ENCODE results near the gene OR4E1.
"Not testable (repeated sequence)": the region's sequence is repeated elsewhere in the genome, so short reads cannot be mapped to it uniquely, and the experiment has no call there.

Gene OR4E1

GRCh38 chr14:21652209-21652808 lies 21.3 kb downstream of the OR4E1 start:
- no peak for DNase-seq

GRCh38 chr14:21647380-21647779 lies 26.2 kb downstream of the OR4E1 start:
- DNase-seq, result no peak

- no peak for DNase-seq
Observed at GRCh38 chr14:21643407-21643806, 30.2 kb downstream of the OR4E1 start.

- no peak for DNase-seq
Observed at GRCh38 chr14:21642683-21643082, 30.9 kb downstream of the OR4E1 start.

GRCh38 chr14:21634840-21635239 lies 38.8 kb downstream of the OR4E1 start, which contains the start of gene OR10G2:
Gene OR10G2, minus strand, starts transcription at chr14:21634940. Its CDS starts 98 bp downstream, at chr14:21634842.
- DNase-seq, result no peak

DNA sequence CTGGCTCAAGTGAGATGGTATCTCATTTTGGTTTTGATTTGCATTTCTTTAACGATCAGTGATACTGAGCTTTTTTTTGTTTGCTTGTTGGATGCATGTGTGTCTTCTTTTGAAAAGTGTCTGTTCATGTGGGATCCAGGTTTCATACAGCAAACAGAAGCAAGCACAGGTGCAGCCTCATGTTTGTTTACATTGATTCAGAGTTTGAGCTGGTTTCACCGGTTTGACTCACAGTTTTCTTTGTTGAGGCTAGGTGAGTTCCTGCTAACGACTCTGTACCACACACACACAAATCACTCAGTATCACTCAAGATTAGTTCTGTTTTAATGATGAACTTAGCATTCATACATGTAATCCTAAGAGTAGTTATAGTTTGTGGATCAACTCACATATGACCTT lies 42.5 kb downstream of the OR4E1 start:
- DNase-seq, result no peak

- not testable (repeated sequence) for DNase-seq
Observed at GRCh38 chr14:21630503-21630902, 43.1 kb downstream of the OR4E1 start.

DNA sequence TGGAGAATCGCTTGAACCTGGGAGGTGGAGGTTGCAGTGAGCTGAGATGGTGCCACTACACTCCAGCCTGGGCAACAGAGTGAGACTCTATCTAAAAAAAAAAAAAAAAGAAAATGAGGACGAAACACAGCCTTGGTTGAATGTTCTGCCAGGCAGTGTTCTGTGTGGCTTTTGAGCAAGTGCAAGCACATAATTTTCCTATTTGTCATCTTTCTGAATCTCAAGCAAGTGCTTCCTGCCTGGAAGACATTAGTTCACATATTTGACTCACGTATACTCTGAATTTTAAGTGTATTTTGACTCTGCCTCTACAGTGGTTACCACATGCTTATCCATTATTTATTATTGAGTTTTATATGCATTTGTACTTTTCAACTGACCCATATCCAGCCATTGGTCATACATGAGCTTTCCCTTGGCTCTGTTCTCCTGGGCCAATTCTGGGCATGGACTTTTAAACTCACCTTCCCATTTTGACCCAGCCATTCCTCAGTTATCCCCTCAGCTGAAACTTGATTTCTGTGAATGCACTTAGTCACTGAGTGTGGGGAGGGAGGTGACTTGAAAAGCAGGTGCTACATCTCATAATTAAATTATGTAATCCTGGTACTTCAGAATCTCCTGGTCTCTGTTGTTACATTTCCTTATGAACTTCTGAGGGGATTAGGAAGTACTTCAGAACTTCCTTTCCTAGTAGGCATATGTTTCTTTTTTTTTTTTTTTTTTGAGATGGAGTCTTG lies 47.0 kb downstream of the OR4E1 start:
- no peak for DNase-seq

All from GOT3 (cell line).